Smooth muscle cell (in vitro differentiated cells): ENCODE data around the gene SLC7A4. TPM values are rescaled to one million over a fixed set of nuclear protein-coding genes. Genes with fewer than 3 reads are reported as not detected.

ENCODE experiments used
- DNase-seq: peaks from one replicate; lab custom pipeline; 2025; ENCODE audit not compliant: unreplicated experiment; lab: John Stamatoyannopoulos, UW
- H2AFZ ChIP-seq: fragments of 200-600 bp; sonication (generic); 2 replicates; pipeline ENCODE4 v1.6.0; 2016; ENCODE audit warnings: antibody characterized with exemption, low read depth, mild to moderate bottlenecking
- H3F3A ChIP-seq: fragments of 200-600 bp; sonication (generic); 2 replicates; pipeline ENCODE4 v1.6.0; 2017; ENCODE audit warnings: antibody characterized with exemption, low read depth
- H3K27ac ChIP-seq: fragments of 200-600 bp; sonication (generic); 2 replicates; pipeline ENCODE4 v1.5.1; 2016; ENCODE audit warnings: low read depth, mild to moderate bottlenecking
- H3K27me3 ChIP-seq: fragments of 200-600 bp; sonication (generic); 2 replicates; pipeline ENCODE4 v1.6.1; 2016; ENCODE audit warnings: low read depth, mild to moderate bottlenecking
- H3K36me3 ChIP-seq: fragments of 200-600 bp; sonication (generic); 2 replicates; pipeline ENCODE4 v1.5.1; 2016; ENCODE audit warnings: low read depth
- H3K4me1 ChIP-seq: fragments of 200-600 bp; sonication (generic); 2 replicates; pipeline ENCODE4 v1.5.1; 2016; ENCODE audit warnings: low read depth
- H3K4me2 ChIP-seq: fragments of 200-600 bp; sonication (generic); 2 replicates; pipeline ENCODE4 v1.6.0; 2016; ENCODE audit warnings: mild to moderate bottlenecking
- H3K4me3 ChIP-seq: fragments of 200-600 bp; sonication (generic); 2 replicates; pipeline ENCODE4 v1.5.1; 2016; ENCODE audit warnings: mild to moderate bottlenecking
- H3K79me2 ChIP-seq: fragments of 200-600 bp; sonication (generic); 2 replicates; pipeline ENCODE4 v1.6.0; 2016; ENCODE audit warnings: low read depth, mild to moderate bottlenecking
- H3K9ac ChIP-seq: fragments of 200-600 bp; sonication (generic); 2 replicates; pipeline ENCODE4 v1.6.0; 2016; ENCODE audit warnings: low read depth
- H3K9me3 ChIP-seq: fragments of 200-600 bp; sonication (generic); replicated peaks from 2 replicates; pipeline ENCODE4 v1.5.1; 2016; ENCODE audit warnings: low read depth
- H4K20me1 ChIP-seq: fragments of 200-600 bp; sonication (generic); 2 replicates; pipeline ENCODE4 v1.6.0; 2016; ENCODE audit warnings: low read depth
- CTCF ChIP-seq: fragments of 200-600 bp; sonication (generic); IDR thresholded peaks from 2 replicates; pipeline ENCODE4 v1.5.1; 2017; ENCODE audit warnings: borderline replicate concordance, mild to moderate bottlenecking, antibody characterized with exemption; ENCODE audit not compliant: insufficient read depth, poor library complexity, severe bottlenecking
- WGBS: methylation state at CpG from one replicate; pipeline ENCODE4 v1.1.7; 2016; ENCODE audit warnings: low lambda C conversion rate; 5-methylcytosine and 5-hydroxymethylcytosine counted together
- polyA plus RNA-seq: library from polyadenylated mRNA; unstranded; fragments of >200 nt; fragmentation: Nextera tagmentation; extraction: Ambion mirVana; gene quantifications from 2 replicates; pipeline ENCODE4 v1.2.1, GENCODE V29; 2016
- total RNA-seq: library from RNA; depleted of rRNA; stranded (reverse); fragments of >200 nt; gene quantifications from 2 replicates; pipeline ENCODE4 v1.2.3, GENCODE V29; 2014

Gene SLC7A4
- total and polyA plus RNA-seq, 2 experiments from 2014 or later: 0.30 to 1.5 TPM

- Histone ChIP-seq H3F3A (no peaks in the 10 kb centered on the region), H3K4me1 (no peaks in the 10 kb centered on the region), H3K9me3 (no peaks in the 10 kb centered on the region), H3K27me3 (no peaks in the 10 kb centered on the region), H3K4me2 (no peak overlapping the region), H3K36me3 (no peaks in the 10 kb centered on the region), H3K4me3 (no peak overlapping the region), H3K9ac (no peak overlapping the region), H3K27ac (no peak overlapping the region), H4K20me1 (no peaks in the 10 kb centered on the region), H2AFZ (no peak overlapping the region), H3K79me2 (no peaks in the 10 kb centered on the region)
- no peak for DNase-seq
- WGBS: 91% methylated on average over 12 of the region's 13 CpGs
- TF ChIP-seq CTCF: no peak
These were observed 9.3 kb downstream of the SLC7A4 start for GRCh38 chr22:21022955-21023614.

DNA sequence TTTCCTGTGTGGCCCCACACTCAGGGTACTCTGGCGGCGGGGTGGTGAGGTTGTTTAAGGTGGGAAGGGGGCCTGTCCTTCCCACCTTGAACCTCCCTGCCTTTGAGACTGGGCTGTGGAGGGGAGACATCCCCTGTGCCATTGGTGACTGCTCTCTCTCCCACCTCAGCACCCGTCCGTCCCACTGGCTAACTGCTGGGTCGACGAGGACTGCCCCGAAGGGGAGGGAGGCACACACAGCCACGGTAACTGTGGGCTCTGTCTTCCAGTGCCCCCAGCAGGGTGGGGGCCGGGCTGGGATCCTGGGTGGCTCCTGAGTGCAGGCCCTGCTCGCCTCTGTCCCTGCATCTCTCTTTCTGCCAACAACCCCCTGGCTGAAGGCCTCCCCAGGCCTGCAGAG, 9.9 kb downstream of the SLC7A4 start:
- Histone ChIP-seq H3K27ac (no peak overlapping the region), H2AFZ (no peak overlapping the region), H3K4me1 (no peaks in the 10 kb centered on the region), H3K9ac (no peak overlapping the region), H3K36me3 (no peaks in the 10 kb centered on the region), H3F3A (no peaks in the 10 kb centered on the region), H3K4me2 (no peak overlapping the region), H4K20me1 (no peaks in the 10 kb centered on the region), H3K4me3 (no peak overlapping the region), H3K27me3 (no peaks in the 10 kb centered on the region), H3K9me3 (no peaks in the 10 kb centered on the region), H3K79me2 (no peaks in the 10 kb centered on the region)
- TF ChIP-seq CTCF: no peak
- DNase-seq: no peak
- 87% methylated on average over 10 of the region's 10 CpGs for WGBS

DNA sequence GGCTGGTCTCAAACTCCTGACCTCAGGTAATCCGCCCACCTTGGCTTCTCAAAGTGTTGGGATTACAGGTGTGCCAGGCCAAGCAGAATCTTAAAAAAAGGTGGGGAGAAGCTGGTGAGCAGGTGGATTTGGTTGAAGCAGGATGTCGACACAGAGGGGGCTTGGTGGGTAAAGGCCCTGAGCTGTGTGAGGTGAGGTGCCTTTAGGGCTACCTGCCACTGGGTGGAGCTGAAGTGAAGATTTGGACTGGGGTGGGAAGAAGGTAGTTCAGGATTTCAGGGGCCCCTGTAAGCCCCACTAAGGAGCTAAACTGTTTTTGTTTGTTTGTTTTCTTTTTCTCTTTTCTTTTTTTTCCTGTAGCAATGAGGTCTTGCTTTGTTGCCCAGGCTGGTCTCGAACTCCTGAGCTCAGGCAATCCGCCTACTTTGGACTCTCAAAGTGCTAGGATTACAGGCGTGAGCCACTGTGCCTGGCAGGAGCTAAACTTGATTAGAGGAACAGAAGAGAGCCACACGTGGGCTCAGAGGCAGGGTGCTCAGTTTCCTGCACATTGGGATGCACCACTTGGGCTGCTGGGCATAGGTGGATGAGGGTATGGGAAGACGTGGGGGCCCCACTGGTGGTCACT, 11.4 kb downstream of the SLC7A4 start:
- Histone ChIP-seq H3F3A (no peaks in the 10 kb centered on the region), H3K36me3 (no peaks in the 10 kb centered on the region), H3K4me2 (no peak overlapping the region), H3K79me2 (no peaks in the 10 kb centered on the region), H3K27ac (no peak overlapping the region), H2AFZ (no peak overlapping the region), H3K9ac (no peak overlapping the region), H3K27me3 (no peaks in the 10 kb centered on the region), H4K20me1 (no peaks in the 10 kb centered on the region), H3K4me1 (no peaks in the 10 kb centered on the region), H3K4me3 (no peak overlapping the region), H3K9me3 (no peaks in the 10 kb centered on the region)
- no peak for DNase-seq
- WGBS: 66% methylated on average over 7 of the region's 7 CpGs
- TF ChIP-seq CTCF: peak; percentile 16

DNA sequence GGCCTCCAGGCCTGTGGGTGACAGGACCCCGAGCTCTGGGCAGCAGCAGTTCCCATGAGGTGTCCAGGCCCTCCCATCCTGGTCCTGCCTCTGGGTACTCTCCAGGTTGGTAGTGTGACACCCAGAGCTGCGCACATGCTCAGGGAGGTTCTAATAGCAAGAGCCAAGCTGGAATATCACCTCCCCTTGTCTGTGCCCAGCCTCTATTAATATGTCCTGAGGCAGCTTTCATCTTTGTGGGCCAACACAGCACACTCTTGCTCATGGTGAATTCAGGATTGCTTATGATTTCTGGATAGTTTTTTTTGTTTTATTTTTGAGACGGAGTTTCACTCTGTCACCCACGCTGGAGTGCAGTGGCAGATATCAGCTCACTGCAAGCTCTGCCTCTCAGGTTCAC, 14.0 kb downstream of the SLC7A4 start:
- no peaks in the 10 kb centered on the region for H3K79me2 ChIP-seq
- no peak overlapping the region for H3K9ac ChIP-seq
- DNase-seq: no peak
- no peak overlapping the region for H3K4me2 ChIP-seq
- H3K27ac ChIP-seq: no peak overlapping the region
- no peaks in the 10 kb centered on the region for H4K20me1 ChIP-seq
- WGBS: 96% methylated on average over 4 of the region's 4 CpGs
- no peak overlapping the region for H3K4me3 ChIP-seq
- no peaks in the 10 kb centered on the region for H3K27me3 ChIP-seq
- no peak overlapping the region for H2AFZ ChIP-seq
- H3K4me1 ChIP-seq: peaks cover 18% of the 10 kb centered on the region
- no peaks in the 10 kb centered on the region for H3K36me3 ChIP-seq
- no peaks in the 10 kb centered on the region for H3K9me3 ChIP-seq
- peaks cover 5% of the 10 kb centered on the region for H3F3A ChIP-seq
- no peak for TF ChIP-seq CTCF
